Measurements from ENCODE around the gene VSIG10L2.

DNA sequence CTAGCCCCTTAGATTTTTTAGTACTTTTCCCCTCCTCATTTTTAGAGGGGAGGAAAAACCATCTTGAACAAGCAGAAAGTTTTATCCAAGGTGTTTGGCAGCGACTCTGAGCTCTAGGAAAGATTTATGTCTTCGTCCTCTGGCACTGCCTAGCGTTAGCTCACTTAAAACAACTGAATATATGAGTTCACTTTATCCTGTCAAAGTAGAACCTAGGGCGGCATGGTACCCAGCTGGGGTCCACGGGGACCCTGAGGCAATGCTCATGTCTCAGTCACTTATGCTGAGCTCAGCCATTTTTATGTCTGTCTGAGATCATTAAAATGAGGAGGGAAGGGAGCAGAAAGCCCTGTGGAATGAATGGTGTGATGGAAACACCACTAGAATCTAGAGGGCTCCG, 14.2 kb upstream of the VSIG10L2 start:
- TF ChIP-seq, protein P1, sequence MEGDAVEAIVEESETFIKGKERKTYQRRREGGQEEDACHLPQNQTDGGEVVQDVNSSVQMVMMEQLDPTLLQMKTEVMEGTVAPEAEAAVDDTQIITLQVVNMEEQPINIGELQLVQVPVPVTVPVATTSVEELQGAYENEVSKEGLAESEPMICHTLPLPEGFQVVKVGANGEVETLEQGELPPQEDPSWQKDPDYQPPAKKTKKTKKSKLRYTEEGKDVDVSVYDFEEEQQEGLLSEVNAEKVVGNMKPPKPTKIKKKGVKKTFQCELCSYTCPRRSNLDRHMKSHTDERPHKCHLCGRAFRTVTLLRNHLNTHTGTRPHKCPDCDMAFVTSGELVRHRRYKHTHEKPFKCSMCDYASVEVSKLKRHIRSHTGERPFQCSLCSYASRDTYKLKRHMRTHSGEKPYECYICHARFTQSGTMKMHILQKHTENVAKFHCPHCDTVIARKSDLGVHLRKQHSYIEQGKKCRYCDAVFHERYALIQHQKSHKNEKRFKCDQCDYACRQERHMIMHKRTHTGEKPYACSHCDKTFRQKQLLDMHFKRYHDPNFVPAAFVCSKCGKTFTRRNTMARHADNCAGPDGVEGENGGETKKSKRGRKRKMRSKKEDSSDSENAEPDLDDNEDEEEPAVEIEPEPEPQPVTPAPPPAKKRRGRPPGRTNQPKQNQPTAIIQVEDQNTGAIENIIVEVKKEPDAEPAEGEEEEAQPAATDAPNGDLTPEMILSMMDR (IDR thresholded peaks at IDR 0.05), result no peak
- TF ChIP-seq POLR2A (IDR thresholded peaks at IDR 0.05), result no peak

All from esophagus squamous epithelium (tissue), 4 donors.